Pulmonary artery endothelial cell (primary cell): ENCODE measurements around the gene C5AR1. TPM values are rescaled to one million over a fixed set of nuclear protein-coding genes. Genes with fewer than 3 reads are reported as not detected.
A peak's percentile ranks its signal among the peaks of the same experiment; 100 is the strongest.
"Not testable (repeated sequence)": the region's sequence is repeated elsewhere in the genome, so short reads cannot be mapped to it uniquely, and the experiment has no call there.

Experiments
- DNase-seq: peaks from one replicate; pipeline ENCODE4 v3.0.0-alpha.2; 2011; ENCODE audit warnings: low read depth, low spot score
- total RNA-seq: library from RNA; depleted of rRNA; stranded (reverse); fragments of >200 nt; gene quantifications from 2 replicates; pipeline ENCODE4 v1.2.3, GENCODE V29; 2014

C5AR1 gene
- total RNA-seq, 1 donor from 2014 or later: not detected

GRCh38 chr19:47331931-47332547 is 22.4 kb downstream of the C5AR1 start, which contains the start of gene C5AR2:
Gene C5AR2 (plus strand): TSS chr19:47332175. CDS start chr19:47340800, 8,625 bp downstream.
- no peak for DNase-seq

- not testable (repeated sequence) for DNase-seq
These were observed 27.4 kb downstream of the C5AR1 start for GRCh38 chr19:47336765-47337718.

- no peak for DNase-seq
These were observed 29.7 kb downstream of the C5AR1 start for GRCh38 chr19:47339196-47339880.

- DNase-seq: no peak
These were observed 31.0 kb downstream of the C5AR1 start for GRCh38 chr19:47340477-47341208.

DNA sequence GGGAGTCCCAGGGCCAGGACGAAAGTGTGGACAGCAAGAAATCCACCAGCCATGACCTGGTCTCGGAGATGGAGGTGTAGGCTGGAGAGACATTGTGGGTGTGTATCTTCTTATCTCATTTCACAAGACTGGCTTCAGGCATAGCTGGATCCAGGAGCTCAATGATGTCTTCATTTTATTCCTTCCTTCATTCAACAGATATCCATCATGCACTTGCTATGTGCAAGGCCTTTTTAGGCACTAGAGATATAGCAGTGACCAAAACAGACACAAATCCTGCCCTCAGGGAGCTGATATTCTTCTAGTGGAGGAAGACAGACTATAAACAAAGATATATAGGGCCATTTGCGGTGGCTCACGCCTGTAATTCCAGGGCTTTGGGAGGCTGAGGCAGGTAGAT is 32.1 kb downstream of the C5AR1 start:
- no peak for DNase-seq

DNA sequence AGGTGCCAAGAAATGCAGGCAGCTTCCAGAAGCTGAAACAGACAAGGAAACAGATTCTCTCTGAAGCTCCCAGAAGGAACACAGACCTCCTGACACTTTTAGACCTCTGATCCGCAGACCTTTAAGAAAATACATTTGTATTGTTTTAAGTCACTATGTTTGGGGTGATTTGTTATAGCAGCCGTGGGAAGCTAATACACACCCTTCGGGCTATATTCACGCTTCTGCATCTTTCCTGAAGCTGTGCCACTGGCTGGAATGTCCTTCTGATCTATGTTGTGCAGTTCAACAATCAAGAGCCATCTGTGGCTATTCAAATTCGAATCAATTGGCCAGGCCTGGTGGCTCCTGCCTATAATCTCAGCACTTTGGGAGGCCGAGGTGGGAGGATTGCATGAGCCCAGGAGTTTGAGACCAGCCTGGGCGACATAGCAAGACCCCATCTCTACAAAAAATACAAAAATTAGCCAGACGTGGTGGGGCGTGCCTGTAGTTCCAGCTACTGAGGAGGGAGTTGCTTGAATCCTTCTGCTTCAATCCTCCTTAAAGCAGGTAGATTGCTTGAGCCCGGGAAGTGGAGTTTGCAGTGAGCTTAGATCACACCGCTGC is 33.6 kb downstream of the C5AR1 start:
- no peak for DNase-seq

GRCh38 chr19:47344425-47344824 is 34.8 kb downstream of the C5AR1 start:
- DNase-seq: no peak

DNA sequence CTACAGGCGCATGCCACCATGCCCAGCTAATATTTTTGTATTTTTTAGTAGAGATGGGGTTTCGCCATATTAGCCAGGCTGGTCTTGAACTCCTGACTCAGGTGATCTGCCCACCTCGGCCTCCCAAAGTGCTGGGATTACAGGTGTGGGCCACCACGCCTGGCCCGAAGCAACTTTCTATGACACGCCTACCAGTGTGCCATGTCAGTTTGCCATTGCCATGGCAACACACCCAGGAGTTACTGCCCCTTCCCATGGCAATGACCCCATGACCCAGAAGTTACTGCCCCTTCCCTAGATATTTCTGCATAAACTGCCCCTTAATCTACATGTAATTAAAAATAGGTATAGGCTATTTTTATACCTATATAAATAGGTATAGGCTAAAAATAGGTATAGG is 36.4 kb downstream of the C5AR1 start:
- not testable (repeated sequence) for DNase-seq

GRCh38 chr19:47348819-47349795 is 39.4 kb downstream of the C5AR1 start, which contains the start of gene DHX34:
Gene DHX34 (plus strand): TSS chr19:47349315. CDS start chr19:47353031, 3,716 bp downstream.
- DNase-seq: peak; percentile 96

DNA sequence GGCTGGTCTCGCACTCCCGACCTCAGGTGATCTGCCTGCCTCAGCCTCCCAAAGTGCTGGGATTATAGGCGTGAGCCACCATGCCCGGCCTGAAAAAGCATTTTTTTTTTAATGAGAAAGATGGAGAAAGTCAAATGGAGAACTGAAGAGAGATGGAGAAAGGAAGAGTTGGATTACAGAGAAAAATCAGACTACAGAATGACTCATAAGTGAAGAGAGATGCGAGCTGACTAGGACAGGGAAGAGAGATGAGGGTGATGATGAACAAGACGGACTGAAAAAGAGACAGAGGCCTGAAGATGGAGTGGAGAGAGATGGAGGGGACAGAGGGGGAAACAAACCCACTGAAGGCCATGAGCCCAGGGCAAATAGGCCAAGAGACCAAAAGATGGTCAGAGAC is 41.0 kb downstream of the C5AR1 start:
- no peak for DNase-seq

DNA sequence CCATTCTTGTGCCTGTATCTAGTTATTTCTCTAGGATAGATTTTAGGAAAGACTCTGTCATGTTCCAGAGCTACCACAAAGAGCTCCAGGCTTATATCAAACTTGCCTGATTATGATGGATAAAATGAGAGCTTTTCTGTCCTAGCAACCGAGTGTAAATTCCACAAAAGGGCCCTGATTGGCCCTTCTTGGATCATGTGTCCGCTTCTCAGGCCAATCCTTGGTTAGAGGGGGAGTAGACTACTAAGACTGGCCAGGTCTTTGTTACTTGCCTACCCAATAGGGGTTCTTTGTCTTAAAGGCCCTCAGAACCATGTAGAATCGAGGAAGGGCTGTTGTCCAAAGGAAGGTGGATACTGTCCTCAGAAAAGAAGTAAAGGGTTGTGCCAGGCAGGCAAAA is 41.9 kb downstream of the C5AR1 start:
- peak; percentile 11 for DNase-seq

DNA sequence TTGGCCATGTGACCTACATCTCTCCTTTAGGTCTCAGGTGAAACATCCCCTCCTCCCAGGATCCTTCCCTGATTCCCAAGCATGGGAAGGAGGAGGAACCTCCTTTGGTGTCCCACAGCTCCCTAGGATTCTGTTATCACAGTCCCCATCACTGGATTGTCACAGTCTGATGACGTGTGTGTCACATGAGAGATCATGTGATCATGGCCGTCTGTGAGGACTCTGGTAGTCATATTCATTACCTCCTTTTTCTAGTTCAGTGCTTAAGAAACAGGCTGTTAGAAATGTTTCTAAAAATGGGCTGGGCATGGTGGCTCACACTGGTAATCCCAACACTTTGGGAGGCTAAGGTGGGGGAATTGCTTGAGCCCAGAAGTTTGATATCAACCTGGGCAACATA is 42.4 kb downstream of the C5AR1 start:
- DNase-seq: no peak

GRCh38 chr19:47353307-47353712 is 43.6 kb downstream of the C5AR1 start:
- no peak for DNase-seq

GRCh38 chr19:47356900-47357299 is 47.2 kb downstream of the C5AR1 start:
- DNase-seq: no peak

DNA sequence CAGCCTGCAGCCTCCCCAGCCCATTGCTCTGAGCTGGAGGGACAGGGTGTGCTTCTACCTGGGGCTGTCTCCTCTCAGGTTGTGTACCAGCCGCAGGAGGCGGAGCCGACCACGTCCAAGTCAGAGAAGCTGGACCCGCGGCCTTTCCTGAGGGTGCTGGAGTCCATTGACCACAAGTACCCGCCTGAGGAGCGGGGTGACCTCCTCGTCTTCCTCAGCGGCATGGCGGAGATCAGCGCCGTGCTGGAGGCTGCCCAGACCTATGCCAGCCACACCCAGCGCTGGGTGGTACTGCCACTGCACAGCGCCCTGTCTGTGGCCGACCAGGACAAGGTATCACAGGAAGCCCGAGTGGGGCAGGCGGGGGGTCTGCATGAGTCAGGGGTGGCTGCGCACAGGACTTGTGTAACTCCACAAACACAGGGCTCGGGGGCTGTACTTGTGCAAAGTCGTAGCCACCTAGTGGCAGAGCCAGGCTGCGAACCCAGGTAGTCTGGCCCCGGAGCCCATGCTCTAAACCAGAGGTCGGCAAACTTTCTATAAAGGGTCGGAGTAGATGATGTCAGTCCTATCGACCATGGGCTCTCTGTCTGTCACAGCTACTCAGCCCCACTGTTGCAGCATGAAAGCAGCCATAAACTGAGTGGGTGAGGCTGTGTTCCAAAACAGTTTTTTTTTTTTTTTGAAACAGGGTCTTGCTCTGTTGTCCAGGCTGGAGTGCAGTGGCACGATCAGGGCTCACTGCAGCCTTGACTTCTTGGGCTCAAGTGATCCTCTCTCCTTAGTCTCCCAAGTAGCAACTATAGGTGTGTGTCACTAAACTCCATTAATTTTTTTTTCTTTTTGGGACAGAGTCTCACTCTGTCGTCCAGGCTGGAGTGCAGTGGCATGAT is 48.4 kb downstream of the C5AR1 start:
- DNase-seq: no peak

DNA sequence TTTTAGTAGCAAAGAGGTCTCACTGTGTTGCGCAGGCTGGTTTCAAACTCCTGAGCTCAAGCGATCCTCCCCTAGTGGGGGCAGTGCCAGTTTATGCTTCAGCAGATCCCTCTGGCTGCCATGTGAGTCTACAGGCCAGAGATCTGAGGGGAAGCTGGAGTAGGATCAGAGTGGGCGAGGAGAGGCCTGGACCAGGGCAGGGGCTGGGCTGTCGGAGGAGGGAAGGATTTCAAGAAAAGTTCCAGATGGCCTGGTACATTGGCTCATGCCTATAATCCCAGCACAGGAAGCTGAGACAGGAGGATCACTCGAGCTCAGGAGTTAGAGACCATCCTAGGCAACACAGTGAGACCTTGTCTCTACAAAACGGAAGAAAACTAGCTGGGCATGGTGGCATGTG is 49.3 kb downstream of the C5AR1 start:
- DNase-seq: no peak

GRCh38 chr19:47362321-47362720 is 52.7 kb downstream of the C5AR1 start:
- DNase-seq: no peak

GRCh38 chr19:47363758-47364531 is 54.3 kb downstream of the C5AR1 start:
- DNase-seq: peak; percentile 59
